GM18907 (cell line): ENCODE results near the gene ST3GAL3.

Experiments used
- ATAC-seq: cut with Tn5 transposase; IDR thresholded peaks from one replicate; pipeline ENCODE4 v1.9.1; 2021; ENCODE audit warnings: mild to moderate bottlenecking, moderate library complexity; ENCODE audit not compliant: unreplicated experiment

Gene ST3GAL3

GRCh38 chr1:43783671-43784205, 76.4 kb downstream of the ST3GAL3 start:
- ATAC-seq, result no peak

DNA sequence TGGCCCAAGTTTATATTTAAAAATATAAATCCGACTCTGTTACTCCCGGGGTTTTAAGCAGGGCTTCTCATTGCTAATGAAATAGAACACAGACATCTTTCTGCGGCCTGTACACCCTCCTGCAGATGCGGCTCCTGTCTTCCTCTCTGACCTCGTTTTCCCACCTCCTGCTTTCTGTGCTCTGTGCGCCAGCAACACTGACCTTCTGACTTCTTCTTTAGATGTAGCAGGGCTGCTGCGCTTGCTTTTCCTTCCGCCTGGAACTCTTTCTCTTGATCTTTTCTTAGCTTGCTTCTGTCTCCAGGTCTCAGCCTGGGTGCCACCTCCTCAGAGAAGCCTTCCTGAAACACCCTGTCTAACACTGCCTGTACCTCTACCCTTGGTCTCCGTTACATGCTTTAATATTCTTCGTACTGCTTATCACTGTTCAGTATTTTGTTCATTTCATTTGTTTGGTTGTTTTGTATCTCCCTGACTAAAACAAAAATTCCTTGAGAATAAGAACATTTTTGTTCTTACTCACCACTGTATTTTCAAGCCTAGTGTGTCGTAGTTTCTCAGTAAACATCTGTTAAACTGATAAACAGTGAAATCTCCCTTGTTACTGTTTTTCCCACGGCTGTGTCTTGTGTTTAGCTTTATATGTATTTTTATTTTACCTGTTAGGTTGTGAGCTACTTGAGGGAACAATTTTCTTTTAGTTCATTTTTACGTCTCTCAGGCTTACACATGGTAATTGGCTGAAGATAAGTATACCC, 79.0 kb downstream of the ST3GAL3 start:
- ATAC-seq, result no peak

GRCh38 chr1:43786960-43787359, 79.6 kb downstream of the ST3GAL3 start:
- no peak for ATAC-seq

GRCh38 chr1:43789604-43790550, 82.5 kb downstream of the ST3GAL3 start:
- no peak for ATAC-seq

DNA sequence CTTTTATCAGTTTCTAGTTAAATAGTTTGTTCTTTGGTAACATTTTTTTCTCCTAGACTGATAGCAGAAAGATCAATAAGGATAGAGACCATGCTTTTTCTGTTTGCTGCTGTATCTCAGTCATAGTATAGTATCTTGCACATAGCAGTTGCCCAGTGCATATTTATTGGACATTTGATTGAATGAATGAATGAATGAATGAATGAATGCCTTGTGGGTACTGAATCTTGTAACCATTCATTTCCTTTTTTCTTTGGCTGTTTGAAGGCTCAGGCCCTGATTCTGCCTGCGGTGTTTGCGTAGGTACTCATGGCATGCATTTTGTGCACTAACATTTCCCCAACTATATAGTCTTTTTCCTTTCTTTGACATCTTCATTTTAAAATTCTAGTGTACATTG, 83.9 kb downstream of the ST3GAL3 start:
- no peak for ATAC-seq

DNA sequence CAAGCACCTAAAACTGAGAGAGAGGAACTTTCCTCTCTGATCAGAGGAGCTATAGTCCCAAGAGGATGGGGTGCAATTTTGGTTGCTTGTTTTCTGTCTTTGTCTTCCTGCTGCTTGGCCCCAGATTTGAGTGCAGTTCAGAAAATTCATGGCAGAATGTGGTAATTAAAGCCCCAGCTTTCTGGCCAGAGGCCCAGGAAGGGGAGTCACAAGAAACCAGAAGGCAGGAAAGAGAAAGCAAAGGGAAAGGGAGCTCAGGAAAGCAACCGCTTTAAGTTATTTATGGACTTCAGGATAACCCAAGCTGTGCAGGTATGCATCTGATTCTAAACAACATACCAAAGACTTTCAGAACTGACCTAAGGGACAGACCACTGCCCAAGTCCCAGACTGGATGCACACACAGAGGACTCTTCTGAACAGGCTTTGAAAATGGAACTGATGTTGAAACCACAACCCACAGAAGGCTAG, 88.8 kb downstream of the ST3GAL3 start:
- ATAC-seq, result no peak

- ATAC-seq, result no peak
These were observed 90.6 kb downstream of the ST3GAL3 start for GRCh38 chr1:43797891-43798290.

DNA sequence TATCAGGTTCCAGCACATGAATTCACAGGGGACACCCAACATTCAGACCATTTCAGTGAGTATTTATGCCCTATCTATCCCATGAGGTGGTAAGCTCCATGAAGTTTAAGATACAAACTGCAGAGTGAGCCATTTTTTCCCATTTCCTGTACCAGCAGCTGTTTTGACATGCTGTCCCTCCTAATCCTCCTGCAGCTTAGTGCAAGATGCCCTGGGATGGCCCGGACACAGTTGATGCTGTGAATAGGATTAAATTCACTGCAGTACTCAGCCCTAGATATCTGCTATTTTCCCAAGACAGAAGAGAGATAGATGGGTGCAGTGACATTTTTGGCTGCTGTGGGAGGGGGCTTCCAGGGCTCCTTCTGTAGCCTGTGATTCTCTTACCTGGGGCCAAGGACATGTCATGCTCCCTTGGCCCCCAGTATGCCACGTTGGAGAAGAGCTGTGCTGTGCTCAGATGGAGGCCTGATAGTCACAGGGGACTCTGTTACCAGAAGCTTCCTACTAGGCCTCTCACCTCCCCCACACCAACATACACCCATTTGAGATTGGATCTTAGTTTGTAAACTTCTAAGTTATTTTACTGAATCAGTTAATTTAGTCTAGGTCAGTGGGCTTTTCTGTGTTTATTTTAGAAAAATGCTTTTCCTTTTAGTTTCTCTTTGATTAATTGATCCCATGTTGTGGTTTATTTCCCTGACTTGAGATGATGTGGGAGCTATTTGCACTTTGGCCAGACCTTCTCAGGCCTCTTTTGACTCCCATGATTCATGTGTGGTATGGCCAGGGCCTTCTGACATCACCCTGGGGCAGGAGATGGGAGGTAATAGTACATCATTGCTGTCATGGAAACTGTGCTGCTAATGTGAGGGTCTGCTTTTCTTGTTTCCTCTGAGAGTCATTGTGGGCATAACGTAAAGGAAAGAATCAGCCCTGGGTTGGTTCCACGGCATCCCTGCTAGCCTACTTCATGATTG, 92.6 kb downstream of the ST3GAL3 start:
- no peak for ATAC-seq

GRCh38 chr1:43800771-43801170, 93.4 kb downstream of the ST3GAL3 start:
- no peak for ATAC-seq

DNA sequence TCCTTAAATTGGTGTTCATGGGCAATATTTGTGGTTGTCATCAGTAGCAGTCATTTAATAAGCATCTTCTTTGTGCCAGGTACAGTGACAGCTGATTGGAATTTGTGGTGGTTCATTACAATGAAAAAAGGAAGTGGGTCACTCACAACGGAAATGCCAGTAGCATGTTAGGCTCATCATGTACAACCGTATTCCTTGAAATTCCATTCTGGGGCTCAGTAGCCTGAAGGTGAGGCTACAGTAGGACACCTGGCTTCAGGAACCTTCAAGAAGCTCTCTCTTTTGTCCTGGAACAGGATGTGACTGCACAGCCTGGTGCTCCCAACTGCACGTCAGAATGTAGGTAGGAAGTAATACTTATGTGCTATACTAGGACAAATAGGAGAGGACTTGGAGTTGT, 93.9 kb downstream of the ST3GAL3 start:
- no peak for ATAC-seq

DNA sequence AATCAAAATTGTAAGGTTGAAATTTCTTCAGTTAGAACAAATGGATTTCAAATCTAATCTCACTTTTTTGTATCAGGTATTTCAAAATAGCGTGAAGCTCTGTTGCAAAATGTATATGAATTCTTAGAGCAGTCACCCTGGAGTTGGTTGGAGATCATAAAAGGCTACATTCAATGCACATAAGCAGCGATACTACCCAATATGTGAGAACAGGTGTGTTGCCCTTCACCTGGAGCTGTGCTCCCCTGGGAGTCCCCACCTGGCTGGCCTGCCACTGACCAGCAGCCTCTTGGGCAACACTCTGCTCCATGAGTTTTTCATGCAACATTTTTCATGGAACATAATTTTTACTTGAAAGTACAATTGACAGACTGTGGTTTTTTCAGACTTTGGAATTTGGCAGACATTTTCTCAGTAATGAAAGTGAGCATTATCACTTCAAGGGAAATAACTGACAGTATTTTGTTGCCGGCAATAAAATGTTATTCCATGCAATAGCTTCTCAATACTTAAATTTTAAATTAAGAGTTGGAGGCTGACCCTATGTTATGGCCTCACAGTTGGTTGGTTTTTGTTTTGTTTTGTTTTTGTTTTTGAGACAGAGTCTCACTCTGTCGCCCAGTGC, 95.1 kb downstream of the ST3GAL3 start:
- ATAC-seq, result no peak

DNA sequence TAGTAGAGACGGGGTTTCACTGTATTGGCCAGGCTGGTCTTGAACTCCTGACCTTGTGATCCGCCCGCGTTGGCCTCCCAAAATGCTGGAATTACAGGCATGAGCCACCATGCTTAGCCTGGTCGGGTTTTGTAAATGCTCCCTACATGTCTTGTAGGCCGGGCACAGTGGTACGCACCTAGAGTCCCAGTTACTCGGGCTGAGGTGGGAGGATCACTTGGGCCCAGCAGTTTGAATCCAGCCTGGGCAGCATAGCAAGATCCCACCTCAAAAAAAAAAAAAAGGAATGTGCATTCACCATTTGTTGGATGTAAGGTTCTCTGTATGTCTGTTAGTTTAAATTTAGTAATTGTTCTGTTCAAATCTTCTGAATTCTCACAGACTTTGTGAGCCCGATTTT, 95.8 kb downstream of the ST3GAL3 start:
- ATAC-seq, result no peak

- ATAC-seq, result no peak
These were observed 96.3 kb downstream of the ST3GAL3 start for GRCh38 chr1:43803646-43804045.

GRCh38 chr1:43804569-43804968, 97.2 kb downstream of the ST3GAL3 start:
- no peak for ATAC-seq

- no peak for ATAC-seq
These were observed 98.0 kb downstream of the ST3GAL3 start for GRCh38 chr1:43805340-43805739.

DNA sequence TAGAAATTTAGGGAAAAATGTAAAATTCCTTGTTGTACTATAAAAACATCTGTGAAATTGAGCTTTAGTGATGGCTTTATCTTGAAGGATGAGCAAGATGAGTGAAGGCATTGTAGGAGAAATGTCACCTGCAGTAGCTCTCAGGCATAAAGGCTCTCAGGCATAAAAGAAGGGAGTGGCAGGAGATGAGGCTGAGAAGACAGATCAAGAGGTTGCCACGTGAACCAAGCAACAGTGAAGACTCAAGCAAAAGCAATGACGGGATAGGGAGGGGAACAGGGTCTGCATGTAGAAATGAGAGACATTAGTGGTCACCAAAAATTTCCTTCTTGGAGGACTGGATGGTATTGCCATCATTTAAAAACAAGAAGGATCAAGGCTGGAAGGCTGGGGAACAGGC, 98.8 kb downstream of the ST3GAL3 start:
- ATAC-seq, result no peak

DNA sequence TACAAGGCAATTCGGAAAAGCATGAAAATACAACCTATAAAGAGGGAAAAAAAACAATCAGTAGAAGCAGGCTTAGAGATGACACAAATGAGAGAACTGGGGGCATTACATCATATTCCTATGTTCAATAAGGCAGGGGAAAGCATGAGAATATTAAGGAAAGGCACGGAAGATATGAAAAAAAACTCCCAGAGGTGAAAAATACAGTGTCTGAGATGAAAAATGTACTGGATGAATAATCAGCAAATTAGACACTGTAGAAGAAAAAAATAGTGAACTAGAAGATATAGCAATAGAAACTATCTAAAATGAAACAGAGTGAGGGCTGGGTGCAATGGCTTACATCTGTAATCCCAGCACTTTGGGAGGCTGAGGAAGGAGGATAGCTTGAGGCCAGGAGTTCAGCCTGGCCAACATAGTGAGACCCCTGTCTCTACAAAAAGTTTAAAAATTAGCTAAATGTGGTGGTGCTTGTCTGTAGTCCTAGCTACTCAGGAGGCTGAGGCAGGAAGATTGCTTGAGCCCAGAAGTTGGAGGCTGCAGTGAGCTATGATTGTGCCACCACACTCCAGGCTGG, 101.8 kb downstream of the ST3GAL3 start:
- ATAC-seq, result no peak

DNA sequence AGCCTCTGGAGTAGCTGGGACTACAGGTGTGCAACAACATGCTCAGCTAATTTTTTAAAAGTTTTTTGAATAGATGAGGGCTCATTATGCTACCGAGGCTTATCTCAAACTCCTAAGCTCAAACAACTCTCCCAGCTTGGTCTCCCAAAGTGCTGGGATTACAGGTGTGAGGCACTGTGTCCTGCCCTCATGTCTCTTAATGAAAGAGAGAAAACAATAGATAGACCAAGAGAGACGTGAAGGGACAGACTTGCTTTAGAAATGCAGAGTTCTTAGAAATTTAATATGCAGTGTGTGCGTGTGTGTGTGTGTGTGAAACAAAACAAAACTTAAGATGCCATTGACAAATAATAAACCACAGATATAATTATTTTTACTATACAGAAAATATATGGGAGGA, 105.2 kb downstream of the ST3GAL3 start:
- ATAC-seq, result no peak

- ATAC-seq, result no peak
These were observed 107.1 kb downstream of the ST3GAL3 start for GRCh38 chr1:43814401-43814800.
